GM23338 (cell line): ENCODE results near the gene ANKHD1. TPM values are rescaled to one million over a fixed set of nuclear protein-coding genes. Genes with fewer than 3 reads are reported as not detected.

Experiments used
- ATAC-seq: fragments of 200-7000 bp; cut with Tn5 transposase; 3 replicates; pipeline ENCODE4 v1.9.1; 2020
- DNase-seq: peaks from one replicate; pipeline ENCODE4 v3.0.0-alpha.2; 2015; ENCODE audit warnings: low spot score
- H2AFZ ChIP-seq: fragments of 200-600 bp; sonication (generic); 2 replicates; pipeline ENCODE4 v1.8.0; 2016; ENCODE audit warnings: antibody characterized with exemption, mild to moderate bottlenecking, moderate library complexity
- H3F3A ChIP-seq: fragments of 200-600 bp; sonication (generic); replicated peaks from 2 replicates; pipeline ENCODE4 v1.8.0; 2017; ENCODE audit warnings: antibody characterized with exemption, mixed run types, low read depth
- H3K27ac ChIP-seq: fragments of 200-600 bp; sonication (generic); 2 replicates; pipeline ENCODE4 v1.6.1; 2016; ENCODE audit warnings: low read depth
- H3K27me3 ChIP-seq: fragments of 200-600 bp; sonication (generic); 2 replicates; pipeline ENCODE4 v1.8.0; 2016; ENCODE audit warnings: mild to moderate bottlenecking, mixed run types, moderate library complexity; ENCODE audit not compliant: insufficient read depth
- H3K36me3 ChIP-seq: fragments of 200-600 bp; sonication (generic); 2 replicates; pipeline ENCODE4 v1.8.0; 2016; ENCODE audit warnings: mild to moderate bottlenecking; ENCODE audit not compliant: insufficient read depth
- H3K4me1 ChIP-seq: fragments of 200-600 bp; sonication (generic); 2 replicates; pipeline ENCODE4 v1.8.0; 2016; ENCODE audit warnings: mild to moderate bottlenecking, moderate library complexity; ENCODE audit not compliant: insufficient read depth
- H3K4me2 ChIP-seq: fragments of 200-600 bp; sonication (generic); 2 replicates; pipeline ENCODE4 v1.7.1; 2017; ENCODE audit warnings: mixed run types
- H3K4me3 ChIP-seq: fragments of 200-600 bp; sonication (generic); 2 replicates; pipeline ENCODE4 v1.6.1; 2016; ENCODE audit warnings: mixed run types
- H3K79me2 ChIP-seq: fragments of 200-600 bp; sonication (generic); replicated peaks from 2 replicates; pipeline ENCODE4 v1.8.0; 2017; ENCODE audit warnings: mild to moderate bottlenecking; ENCODE audit not compliant: insufficient read depth
- H3K9me2 ChIP-seq: fragments of 200-600 bp; sonication (generic); 2 replicates; pipeline ENCODE4 v1.8.0; 2017; ENCODE audit not compliant: insufficient read depth
- H4K20me1 ChIP-seq: fragments of 200-600 bp; sonication (generic); replicated peaks from 2 replicates; pipeline ENCODE4 v1.8.0; 2017; ENCODE audit warnings: mild to moderate bottlenecking; ENCODE audit not compliant: insufficient read depth
- H3K27ac Mint-ChIP-seq: 2 replicates; pipeline ENCODE4 v1.8.0; 2020; ENCODE audit warnings: inconsistent platforms, mild to moderate bottlenecking, moderate library complexity, mixed read lengths
- H3K27me3 Mint-ChIP-seq: 3 replicates; pipeline ENCODE4 v1.8.0; 2022; ENCODE audit warnings: low read depth, mild to moderate bottlenecking, moderate library complexity, mixed read lengths, inconsistent platforms; ENCODE audit not compliant: insufficient read depth, poor library complexity
- H3K36me3 Mint-ChIP-seq: 3 replicates; pipeline ENCODE4 v1.8.0; 2021; ENCODE audit warnings: low read depth, mild to moderate bottlenecking, inconsistent platforms, moderate library complexity, mixed read lengths
- H3K4me1 Mint-ChIP-seq: 3 replicates; pipeline ENCODE4 v1.8.0; 2020; ENCODE audit warnings: mild to moderate bottlenecking, inconsistent platforms, mixed read lengths
- H3K4me3 Mint-ChIP-seq: 3 replicates; pipeline ENCODE4 v1.8.0; 2021; ENCODE audit warnings: moderate library complexity, mild to moderate bottlenecking, inconsistent platforms, mixed read lengths
- H3K9me3 Mint-ChIP-seq: 3 replicates; pipeline ENCODE4 v1.8.0; 2020; ENCODE audit warnings: moderate library complexity, mild to moderate bottlenecking, inconsistent platforms, mixed read lengths
- CREB1 ChIP-seq: fragments of 250-450 bp; sonication (Bioruptor Pico); IDR thresholded peaks from 2 replicates; pipeline ENCODE4 v1.5.0; 2020; ENCODE audit warnings: low read depth, mild to moderate bottlenecking, moderate library complexity
- EZH2 ChIP-seq: fragments of 200-600 bp; sonication (generic); IDR thresholded peaks from one replicate; pipeline ENCODE4 v1.8.0; 2017; ENCODE audit warnings: antibody characterized with exemption, mild to moderate bottlenecking, low read depth; ENCODE audit not compliant: unreplicated experiment
- EZH2phosphoT487 ChIP-seq: fragments of 200-600 bp; sonication (generic); IDR thresholded peaks from one replicate; pipeline ENCODE4 v1.8.1; 2018; ENCODE audit warnings: antibody characterized with exemption; ENCODE audit not compliant: unreplicated experiment
- JUNB ChIP-seq: IDR thresholded peaks from one replicate; pipeline ENCODE4 v1.6.1; 2016; ENCODE audit warnings: antibody characterized with exemption; ENCODE audit not compliant: unreplicated experiment
- NANOG ChIP-seq: IDR thresholded peaks from 2 replicates; pipeline ENCODE4 v1.6.1; 2016; ENCODE audit warnings: antibody characterized with exemption, borderline replicate concordance
- POLR2AphosphoS5 ChIP-seq: IDR thresholded peaks from 2 replicates; pipeline ENCODE4 v1.6.1; 2016; ENCODE audit warnings: antibody characterized with exemption, low read depth
- REST ChIP-seq: IDR thresholded peaks from one replicate; pipeline ENCODE4 v1.6.1; 2018; ENCODE audit warnings: antibody characterized with exemption; ENCODE audit not compliant: unreplicated experiment
- STAT1 ChIP-seq: IDR thresholded peaks from one replicate; pipeline ENCODE4 v1.6.1; 2016; ENCODE audit warnings: antibody characterized with exemption; ENCODE audit not compliant: unreplicated experiment
- ZNF114 ChIP-seq: fragments of 250-450 bp; sonication (Bioruptor Pico); IDR thresholded peaks from 2 replicates; pipeline ENCODE4 v1.5.0; 2020; ENCODE audit warnings: mild to moderate bottlenecking, moderate library complexity
- ZNF331 ChIP-seq: fragments of 250-450 bp; sonication (Bioruptor Pico); IDR thresholded peaks from 2 replicates; pipeline ENCODE4 v1.5.0; 2020; ENCODE audit warnings: low read depth, mild to moderate bottlenecking, moderate library complexity
- ZNF462 ChIP-seq: fragments of 250-450 bp; sonication (Bioruptor Pico); IDR thresholded peaks from 2 replicates; pipeline ENCODE4 v1.5.0; 2020; ENCODE audit warnings: mild to moderate bottlenecking, moderate library complexity
- polyA plus RNA-seq: library from polyadenylated mRNA; unstranded; fragments of >200 nt; fragmentation: Nextera tagmentation; extraction: Ambion mirVana; gene quantifications from 2 replicates; pipeline ENCODE4 v1.2.1, GENCODE V29; 2016
- total RNA-seq: library from RNA; depleted of rRNA; stranded (reverse); fragments of >200 nt; shearing (Covaris generic); gene quantifications from 2 replicates; pipeline ENCODE4 v1.2.3, GENCODE V29; 2014
- TF ChIP-seq, protein P1 (sequence below): IDR thresholded peaks from 2 replicates; pipeline ENCODE4 v1.6.1; 2016; ENCODE audit warnings: antibody characterized with exemption
- TF ChIP-seq, protein P2 (sequence below), 2 experiments: fragments of 200-600 bp in 1 of 2; sonication (generic) in 1 of 2; conservative IDR thresholded peaks; 2 replicates each; pipeline versions ENCODE4 v1.5.1 to v1.6.1; 2016 to 2017; ENCODE audit warnings: antibody characterized with exemption in 2 of 2, low read depth in 2 of 2, mild to moderate bottlenecking in 2 of 2, moderate library complexity in 1 of 2

Gene ANKHD1
- total and polyA plus RNA-seq, 2 experiments from 2014 or later = 73.0 to 119 TPM

DNA sequence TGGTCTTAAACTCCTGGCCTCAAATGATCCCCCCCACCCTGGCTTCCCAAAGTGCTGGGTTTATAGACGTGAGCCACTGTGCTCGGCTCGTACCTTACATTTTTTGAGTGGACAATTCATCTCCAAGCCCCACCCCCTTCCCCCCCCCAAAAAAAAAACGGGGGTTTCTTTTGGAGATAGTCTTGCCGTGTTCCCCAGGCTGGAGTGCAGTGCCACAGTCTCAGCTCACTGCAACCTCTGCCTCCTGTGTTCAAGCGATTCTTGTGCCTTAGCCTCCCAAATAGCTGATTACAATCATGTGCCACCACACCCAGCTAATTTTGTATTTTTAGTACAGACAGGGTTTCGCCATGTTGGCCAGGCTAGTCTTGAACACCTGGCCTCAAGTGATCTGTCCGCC is 31.3 kb downstream of the ANKHD1 start:
- Histone ChIP-seq H3K79me2 (peaks cover 82% of the 10 kb centered on the region), H3K27ac (0 out of 2 replicates have a peak overlapping the region, but pooled peaks have one; percentile 65), H4K20me1 (peaks cover 49% of the 10 kb centered on the region), H3K4me2 (no peak overlapping the region), H3K36me3 (no peaks in the 10 kb centered on the region; the same call in 1 of the 2 replicates), H3K9me2 (no peaks in the 10 kb centered on the region), H3K4me1 (no peaks in the 10 kb centered on the region), H3F3A (no peaks in the 10 kb centered on the region; the same call in 1 of the 2 replicates), H3K4me3 (no peak overlapping the region), H3K27me3 (no peaks in the 10 kb centered on the region), H2AFZ (no peak overlapping the region)
- ATAC-seq = no peak
- no peak for TF ChIP-seq REST
- TF ChIP-seq ZNF462 (CRISPR knock-in tag) = no peak
- TF ChIP-seq, protein P1, sequence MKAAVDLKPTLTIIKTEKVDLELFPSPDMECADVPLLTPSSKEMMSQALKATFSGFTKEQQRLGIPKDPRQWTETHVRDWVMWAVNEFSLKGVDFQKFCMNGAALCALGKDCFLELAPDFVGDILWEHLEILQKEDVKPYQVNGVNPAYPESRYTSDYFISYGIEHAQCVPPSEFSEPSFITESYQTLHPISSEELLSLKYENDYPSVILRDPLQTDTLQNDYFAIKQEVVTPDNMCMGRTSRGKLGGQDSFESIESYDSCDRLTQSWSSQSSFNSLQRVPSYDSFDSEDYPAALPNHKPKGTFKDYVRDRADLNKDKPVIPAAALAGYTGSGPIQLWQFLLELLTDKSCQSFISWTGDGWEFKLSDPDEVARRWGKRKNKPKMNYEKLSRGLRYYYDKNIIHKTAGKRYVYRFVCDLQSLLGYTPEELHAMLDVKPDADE = no peak
- no peak for TF ChIP-seq EZH2phosphoT487
- TF ChIP-seq JUNB = no peak
- TF ChIP-seq, protein P2, sequence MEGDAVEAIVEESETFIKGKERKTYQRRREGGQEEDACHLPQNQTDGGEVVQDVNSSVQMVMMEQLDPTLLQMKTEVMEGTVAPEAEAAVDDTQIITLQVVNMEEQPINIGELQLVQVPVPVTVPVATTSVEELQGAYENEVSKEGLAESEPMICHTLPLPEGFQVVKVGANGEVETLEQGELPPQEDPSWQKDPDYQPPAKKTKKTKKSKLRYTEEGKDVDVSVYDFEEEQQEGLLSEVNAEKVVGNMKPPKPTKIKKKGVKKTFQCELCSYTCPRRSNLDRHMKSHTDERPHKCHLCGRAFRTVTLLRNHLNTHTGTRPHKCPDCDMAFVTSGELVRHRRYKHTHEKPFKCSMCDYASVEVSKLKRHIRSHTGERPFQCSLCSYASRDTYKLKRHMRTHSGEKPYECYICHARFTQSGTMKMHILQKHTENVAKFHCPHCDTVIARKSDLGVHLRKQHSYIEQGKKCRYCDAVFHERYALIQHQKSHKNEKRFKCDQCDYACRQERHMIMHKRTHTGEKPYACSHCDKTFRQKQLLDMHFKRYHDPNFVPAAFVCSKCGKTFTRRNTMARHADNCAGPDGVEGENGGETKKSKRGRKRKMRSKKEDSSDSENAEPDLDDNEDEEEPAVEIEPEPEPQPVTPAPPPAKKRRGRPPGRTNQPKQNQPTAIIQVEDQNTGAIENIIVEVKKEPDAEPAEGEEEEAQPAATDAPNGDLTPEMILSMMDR (conservative IDR thresholded peaks at IDR 0.05; ENCODE audit: low read depth in 2 of 2) = no peak
- no peak for TF ChIP-seq EZH2
- no peak for TF ChIP-seq ZNF114 (CRISPR knock-in tag)
- no peak for TF ChIP-seq STAT1
- TF ChIP-seq ZNF331 (CRISPR knock-in tag) = no peak
- no peak for TF ChIP-seq CREB1 (CRISPR knock-in tag)
- TF ChIP-seq POLR2AphosphoS5 = no peak
- TF ChIP-seq NANOG = no peak
- Mint-ChIP-seq H3K4me3 (no peak overlapping the region), H3K27ac (no peak overlapping the region), H3K4me1 (no peaks in the 10 kb centered on the region), H3K9me3 (peaks cover 4% of the 10 kb centered on the region; the same call in 2 of the 3 replicates), H3K27me3 (no peaks in the 10 kb centered on the region), H3K36me3 (peaks cover 19% of the 10 kb centered on the region; the same call in 2 of the 3 replicates)
- DNase-seq = no peak
